AG04450 (cell line): ENCODE measurements around the gene GRIFIN. TPM values are rescaled to one million over a fixed set of nuclear protein-coding genes. Genes with fewer than 3 reads are reported as not detected.

ENCODE experiments used
- CTCF ChIA-PET: fragments of 300-600, 350-600 bp; formaldehyde crosslinking; extraction: SDS; loops from one replicate; lab custom pipeline; 2022; ENCODE audit warnings: antibody characterized with exemption, inconsistent platforms; lab: Charles Lee
- POLR2A ChIA-PET: fragments of 350-600 bp; formaldehyde crosslinking; extraction: SDS; loops from one replicate; lab custom pipeline; 2021; ENCODE audit warnings: antibody characterized with exemption, inconsistent platforms; lab: Yijun Ruan, JAX
- DNase-seq: peaks from one replicate; pipeline ENCODE4 v3.0.0-alpha.2; 2011; ENCODE audit warnings: low read depth, low spot score
- H3K27ac ChIP-seq: one replicate; pipeline ENCODE4 v1.5.1; 2012; ENCODE audit warnings: low read depth, low read length, control low read depth
- H3K27me3 ChIP-seq: one replicate; pipeline ENCODE4 v1.6.0; 2012; ENCODE audit warnings: low read length; ENCODE audit not compliant: control insufficient read depth, insufficient read depth
- H3K4me3 ChIP-seq: 2 replicates; pipeline ENCODE4 v1.5.1; 2011; ENCODE audit warnings: mild to moderate bottlenecking, low read depth, low read length, control low read depth
- H3K9me3 ChIP-seq: 2 replicates; pipeline ENCODE4 v1.5.1; 2012; ENCODE audit warnings: low read length; ENCODE audit not compliant: control insufficient read depth, insufficient read depth
- polyA plus RNA-seq: library from polyadenylated mRNA; depleted of rRNA; stranded (reverse); fragments of >200 nt; gene quantifications from 2 replicates; pipeline ENCODE4 v1.2.3, GENCODE V29; 2011
- TF ChIP-seq, protein P1 (sequence below): IDR thresholded peaks from 2 replicates; pipeline ENCODE4 v1.5.1; 2011; ENCODE audit warnings: low read depth, low read length, control low read depth, inconsistent platforms

GRIFIN gene
- polyA plus RNA-seq, 1 experiment: not detected

- Histone ChIP-seq H3K9me3 (peaks cover under 1% of the 10 kb centered on the region; the same call in 1 of the 2 replicates), H3K27ac (no peak overlapping the region), H3K4me3 (no peak overlapping the region), H3K27me3 (no peaks in the 10 kb centered on the region)
- no peak for DNase-seq
- CTCF ChIA-PET: interaction anchor here (1.2 kb wide), 1 partner anchor 59 kb away, joined by 3 read pairs; no protein-coding TSS in a partner anchor
- POLR2A ChIA-PET: no interaction called here
- TF ChIP-seq, protein P1, sequence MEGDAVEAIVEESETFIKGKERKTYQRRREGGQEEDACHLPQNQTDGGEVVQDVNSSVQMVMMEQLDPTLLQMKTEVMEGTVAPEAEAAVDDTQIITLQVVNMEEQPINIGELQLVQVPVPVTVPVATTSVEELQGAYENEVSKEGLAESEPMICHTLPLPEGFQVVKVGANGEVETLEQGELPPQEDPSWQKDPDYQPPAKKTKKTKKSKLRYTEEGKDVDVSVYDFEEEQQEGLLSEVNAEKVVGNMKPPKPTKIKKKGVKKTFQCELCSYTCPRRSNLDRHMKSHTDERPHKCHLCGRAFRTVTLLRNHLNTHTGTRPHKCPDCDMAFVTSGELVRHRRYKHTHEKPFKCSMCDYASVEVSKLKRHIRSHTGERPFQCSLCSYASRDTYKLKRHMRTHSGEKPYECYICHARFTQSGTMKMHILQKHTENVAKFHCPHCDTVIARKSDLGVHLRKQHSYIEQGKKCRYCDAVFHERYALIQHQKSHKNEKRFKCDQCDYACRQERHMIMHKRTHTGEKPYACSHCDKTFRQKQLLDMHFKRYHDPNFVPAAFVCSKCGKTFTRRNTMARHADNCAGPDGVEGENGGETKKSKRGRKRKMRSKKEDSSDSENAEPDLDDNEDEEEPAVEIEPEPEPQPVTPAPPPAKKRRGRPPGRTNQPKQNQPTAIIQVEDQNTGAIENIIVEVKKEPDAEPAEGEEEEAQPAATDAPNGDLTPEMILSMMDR: no peak
These were observed 34.1 kb upstream of the GRIFIN start for GRCh38 chr7:2510130-2510776.

DNA sequence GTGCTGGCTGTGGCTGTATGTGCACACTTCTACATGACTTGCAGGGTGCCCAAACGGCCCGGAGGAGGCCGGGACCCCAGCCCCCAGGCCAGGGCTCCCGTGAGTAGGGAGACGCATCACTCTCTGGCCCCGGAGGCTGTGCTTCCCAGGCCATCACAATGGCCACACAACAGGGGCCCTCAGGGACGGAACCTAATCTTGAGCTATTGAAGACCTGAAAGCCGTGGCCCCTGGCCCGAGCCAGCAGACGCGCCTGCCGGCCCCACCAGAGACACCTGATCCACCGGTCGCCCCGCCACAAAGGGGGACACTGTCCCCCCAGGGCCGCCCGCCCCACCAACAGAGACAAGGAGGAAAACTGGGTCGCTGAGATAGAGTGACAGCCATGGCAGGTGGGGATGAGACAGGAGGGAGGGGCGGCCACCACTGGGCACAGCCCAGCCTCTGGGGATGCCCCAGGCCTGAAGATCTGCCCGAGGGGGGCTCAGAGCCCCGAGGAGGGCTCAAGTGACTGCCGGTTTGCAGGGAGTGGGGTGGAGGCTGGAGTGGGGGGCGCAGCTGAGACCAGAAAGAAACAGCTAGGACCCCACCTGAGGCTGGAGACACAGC, 33.2 kb upstream of the GRIFIN start:
- CTCF ChIA-PET: no interaction called here
- H3K27ac ChIP-seq: no peak overlapping the region
- TF ChIP-seq, protein P1: no peak

DNA sequence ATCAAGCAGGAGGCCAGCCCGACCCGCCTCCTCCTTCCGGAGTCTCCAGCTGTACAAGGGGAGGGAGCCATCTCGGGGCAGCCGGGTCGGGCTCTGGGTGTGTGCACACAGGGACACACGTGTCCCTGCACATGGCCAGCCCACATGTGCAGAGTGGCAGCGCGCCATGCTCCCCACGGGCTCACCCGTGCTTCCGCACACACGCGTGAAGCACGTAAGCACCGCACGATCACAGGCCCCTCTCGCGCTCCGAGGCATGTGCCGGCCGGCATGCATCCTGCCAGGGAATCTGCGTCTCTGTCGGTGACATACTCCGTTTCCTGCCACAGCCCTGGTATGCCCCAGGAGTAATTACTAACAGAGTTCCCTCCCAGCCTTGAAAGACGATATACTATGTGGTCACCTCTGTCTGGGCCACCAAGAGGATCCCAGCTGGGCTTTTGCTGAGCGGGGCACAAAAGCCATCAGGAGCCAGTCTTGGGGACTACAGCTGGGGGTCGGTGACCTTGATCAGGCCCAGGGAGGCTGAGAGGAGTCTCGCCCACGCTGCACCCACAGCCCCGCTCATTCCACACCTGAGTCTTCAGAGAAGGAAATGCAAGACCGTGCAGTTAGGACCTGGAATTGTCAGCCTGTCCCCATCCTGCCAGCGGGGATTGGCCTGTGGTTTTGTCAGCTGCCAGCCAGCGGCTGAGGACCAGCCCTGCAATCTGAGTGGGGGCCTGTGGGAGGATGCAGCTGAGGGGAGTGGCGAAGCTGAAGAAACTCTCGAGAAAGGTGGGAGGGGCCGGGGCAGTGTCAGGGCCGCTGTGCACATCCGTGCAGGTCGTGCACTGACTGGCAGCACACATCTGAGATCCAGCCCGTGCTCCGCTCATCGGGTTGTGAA, 32.4 kb upstream of the GRIFIN start:
- no peak for DNase-seq
- no peaks in the 10 kb centered on the region for H3K27me3 ChIP-seq
- H3K9me3 ChIP-seq: no peaks in the 10 kb centered on the region
- ChIA-PET POLR2A (no interaction called here), CTCF (no interaction called here)
- H3K4me3 ChIP-seq: no peak overlapping the region
- TF ChIP-seq, protein P1: no peak
- H3K27ac ChIP-seq: no peak overlapping the region

More for the DNA sequence above, 33.2 kb upstream of the GRIFIN start:
- POLR2A ChIA-PET: no interaction called here
- Histone ChIP-seq H3K9me3 (no peaks in the 10 kb centered on the region), H3K27me3 (no peaks in the 10 kb centered on the region), H3K4me3 (no peak overlapping the region)
- no peak for DNase-seq

DNA sequence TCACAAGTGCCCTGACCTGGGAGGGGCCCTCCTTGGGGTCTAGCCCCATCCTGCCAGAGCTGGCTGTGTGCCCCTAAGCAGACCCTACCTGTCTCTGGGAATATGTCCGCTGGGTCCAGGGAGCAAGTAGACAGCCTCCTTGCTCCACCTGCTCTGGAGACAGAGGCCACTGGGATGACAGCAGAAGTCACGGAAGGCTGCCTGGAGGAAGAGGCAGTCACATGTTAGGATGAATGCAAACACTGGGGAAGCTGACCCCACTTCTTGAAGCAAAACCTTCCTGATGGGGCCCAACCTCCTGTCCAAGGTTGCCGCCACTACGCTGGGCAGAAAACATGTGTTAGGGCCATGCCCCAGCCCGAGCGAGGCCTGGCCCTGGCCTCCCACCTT, 31.7 kb upstream of the GRIFIN start:
- no peaks in the 10 kb centered on the region for H3K27me3 ChIP-seq
- H3K9me3 ChIP-seq: no peaks in the 10 kb centered on the region
- no peak for DNase-seq
- POLR2A ChIA-PET: no interaction called here
- no peak overlapping the region for H3K27ac ChIP-seq
- TF ChIP-seq, protein P1: no peak
- H3K4me3 ChIP-seq: no peak overlapping the region
- CTCF ChIA-PET: interaction anchor here (1.2 kb wide), 1 partner anchor 9 kb away, joined by 8 read pairs; no protein-coding TSS in a partner anchor
